Lung (tissue), 12 donors: ENCODE results near the gene DPH6. TPM values are rescaled to one million over a fixed set of nuclear protein-coding genes. Genes with fewer than 3 reads are reported as not detected.

ENCODE experiments used
- ATAC-seq: fragments of 200-7000 bp; cut with Tn5 transposase; one replicate; pipeline ENCODE4 v1.9.1; 2020; ENCODE audit warnings: moderate number of reproducible peaks; ENCODE audit not compliant: insufficient read depth, low FRiP score
- DNase-seq, 3 donors: peaks; one replicate each; pipeline ENCODE4 v3.0.0-alpha.2; 2013 to 2017
- H3K27ac ChIP-seq, 2 donors: one replicate each; pipeline ENCODE4 v1.5.1; 2013; ENCODE audit warnings: mild to moderate bottlenecking in 2 of 2, moderate library complexity in 2 of 2, control low read depth in 1 of 2, inconsistent platforms in 1 of 2, low read depth in 1 of 2, low read length in 1 of 2
- H3K27me3 ChIP-seq, 3 donors: one replicate each; pipeline ENCODE4 v1.5.1; 2013; ENCODE audit warnings: low read length in 2 of 3; ENCODE audit not compliant: control insufficient read depth in 3 of 3, insufficient read depth in 3 of 3
- H3K36me3 ChIP-seq, 4 donors: one replicate each; pipeline ENCODE4 v1.5.1; 2013; ENCODE audit warnings: low read length in 4 of 4, mild to moderate bottlenecking in 1 of 4, moderate library complexity in 1 of 4; ENCODE audit not compliant: control insufficient read depth in 4 of 4, insufficient read depth in 4 of 4
- H3K4me1 ChIP-seq, 5 donors: one replicate each; pipeline ENCODE4 v1.5.1; 2013; ENCODE audit warnings: low read length in 5 of 5, mild to moderate bottlenecking in 2 of 5, moderate library complexity in 1 of 5; ENCODE audit not compliant: control insufficient read depth in 5 of 5, insufficient read depth in 5 of 5
- H3K4me3 ChIP-seq: one replicate; pipeline ENCODE4 v1.5.1; 2013; ENCODE audit warnings: mild to moderate bottlenecking, control low read depth, moderate library complexity
- H3K9ac ChIP-seq, 2 donors: one replicate each; pipeline ENCODE4 v1.5.1; 2013; ENCODE audit warnings: low read length in 2 of 2, control low read depth in 1 of 2; ENCODE audit not compliant: insufficient read depth in 1 of 2
- H3K9me3 ChIP-seq, 4 donors: one replicate each; pipeline ENCODE4 v1.5.1; 2013; ENCODE audit warnings: low read length in 3 of 4, mild to moderate bottlenecking in 1 of 4, moderate library complexity in 1 of 4; ENCODE audit not compliant: control insufficient read depth in 4 of 4, insufficient read depth in 3 of 4
- WGBS, 2 donors: extraction: QIAGEN DNeasy Blood & Tissue Kit; methylation state at CpG; one replicate each; pipeline ENCODE4 v1.1.7; 2013; 5-methylcytosine and 5-hydroxymethylcytosine counted together
- polyA plus RNA-seq, 2 donors: library from polyadenylated mRNA; stranded (reverse); fragments of 200-250 nt; gene quantifications; one replicate each; pipeline ENCODE4 v1.2.1, GENCODE V29; 2013
- total RNA-seq, 2 donors: library from RNA; depleted of rRNA in 1 of 2; stranded (reverse); fragments of >200 nt in 1 of 2; gene quantifications; one replicate each; pipeline ENCODE4 v1.2.1, GENCODE V29; 2014 to 2021
- TF ChIP-seq, protein P1 (sequence below): IDR thresholded peaks from 2 replicates; pipeline ENCODE4 v1.5.1; 2012; ENCODE audit warnings: mild to moderate bottlenecking; ENCODE audit errors: control extremely low read depth, extremely low read depth
- donor health status: control.
- donor health status: control.
- donor health status: Bipolar disorder and iron deficiency.
- donor health status: healthy.
- donor health status: DM: yes; HTN: yes; CAD: no.

DPH6 gene
- total and polyA plus RNA-seq, 4 donors, result 5.5 to 55.1 (median 14.8) TPM

GRCh38 chr15:35519052-35519451 is 26.9 kb downstream of the DPH6 start:
- Histone ChIP-seq H3K27ac (no peak overlapping the region), H3K36me3 (no peaks in the 10 kb centered on the region), H3K9ac (no peak overlapping the region)

DNA sequence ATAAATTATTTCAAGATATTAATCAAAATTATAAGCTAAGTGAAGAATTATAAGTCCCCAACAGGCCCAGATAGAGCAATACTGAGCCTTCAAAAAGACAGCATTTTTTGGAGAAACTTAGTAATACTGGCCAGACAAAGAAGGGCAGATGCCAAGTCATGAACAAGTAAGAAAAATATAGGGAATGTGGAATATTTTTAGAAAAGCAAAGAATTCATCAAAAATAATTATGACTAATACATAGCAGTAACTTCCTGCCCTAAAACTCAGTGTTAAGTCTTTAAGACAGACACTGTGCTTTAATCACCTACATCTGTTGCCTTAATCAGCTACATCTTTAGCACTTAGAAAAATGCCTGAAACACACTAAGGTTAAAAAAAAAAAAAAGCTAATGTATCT is 31.2 kb downstream of the DPH6 start:
- H3K36me3 ChIP-seq, result no peaks in the 10 kb centered on the region
- no peaks in the 10 kb centered on the region for H3K9me3 ChIP-seq
- no peak overlapping the region for H3K4me3 ChIP-seq
- H3K27ac ChIP-seq, result no peak overlapping the region
- ATAC-seq, result no peak
- no peaks in the 10 kb centered on the region for H3K4me1 ChIP-seq
- H3K27me3 ChIP-seq, result no peaks in the 10 kb centered on the region
- no peak overlapping the region for H3K9ac ChIP-seq
- TF ChIP-seq, protein P1, sequence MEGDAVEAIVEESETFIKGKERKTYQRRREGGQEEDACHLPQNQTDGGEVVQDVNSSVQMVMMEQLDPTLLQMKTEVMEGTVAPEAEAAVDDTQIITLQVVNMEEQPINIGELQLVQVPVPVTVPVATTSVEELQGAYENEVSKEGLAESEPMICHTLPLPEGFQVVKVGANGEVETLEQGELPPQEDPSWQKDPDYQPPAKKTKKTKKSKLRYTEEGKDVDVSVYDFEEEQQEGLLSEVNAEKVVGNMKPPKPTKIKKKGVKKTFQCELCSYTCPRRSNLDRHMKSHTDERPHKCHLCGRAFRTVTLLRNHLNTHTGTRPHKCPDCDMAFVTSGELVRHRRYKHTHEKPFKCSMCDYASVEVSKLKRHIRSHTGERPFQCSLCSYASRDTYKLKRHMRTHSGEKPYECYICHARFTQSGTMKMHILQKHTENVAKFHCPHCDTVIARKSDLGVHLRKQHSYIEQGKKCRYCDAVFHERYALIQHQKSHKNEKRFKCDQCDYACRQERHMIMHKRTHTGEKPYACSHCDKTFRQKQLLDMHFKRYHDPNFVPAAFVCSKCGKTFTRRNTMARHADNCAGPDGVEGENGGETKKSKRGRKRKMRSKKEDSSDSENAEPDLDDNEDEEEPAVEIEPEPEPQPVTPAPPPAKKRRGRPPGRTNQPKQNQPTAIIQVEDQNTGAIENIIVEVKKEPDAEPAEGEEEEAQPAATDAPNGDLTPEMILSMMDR, result no peak
- DNase-seq, result no peak

More at GRCh38 chr15:35519052-35519451, 26.9 kb downstream of the DPH6 start:
- ATAC-seq (no peak), DNase-seq (no peak)
- peaks cover 0 to 13% (median 0%) of the 10 kb centered on the region in 5 donors for H3K4me1 ChIP-seq
- H3K9me3 ChIP-seq, result no peaks in the 10 kb centered on the region
- TF ChIP-seq, protein P1, result no peak
- H3K27me3 ChIP-seq, result no peaks in the 10 kb centered on the region
- H3K4me3 ChIP-seq, result no peak overlapping the region
- 42 to 51% methylated on average over 1 of the region's 1 CpG for WGBS, 2 donors

- WGBS, 2 donors, result 96 to 97% methylated on average over 7 of the region's 7 CpGs
- Histone ChIP-seq H3K9me3 (no peaks in the 10 kb centered on the region), H3K36me3 (no peaks in the 10 kb centered on the region), H3K27ac (no peak overlapping the region), H3K9ac (no peak overlapping the region), H3K27me3 (no peaks in the 10 kb centered on the region), H3K4me3 (no peak overlapping the region), H3K4me1 (peaks cover 0 to 16% (median 0%) of the 10 kb centered on the region in 5 donors)
- TF ChIP-seq, protein P1, result no peak
- no peak for ATAC-seq
- no peak for DNase-seq
These were observed 37.9 kb downstream of the DPH6 start for GRCh38 chr15:35507932-35508638.
